Stomach (tissue), 9 donors: Measurements from ENCODE around the gene TRERF1. TPM values are rescaled to one million over a fixed set of nuclear protein-coding genes. Genes with fewer than 3 reads are reported as not detected.

Experiments
- DNase-seq, 2 donors: peaks; one replicate each; pipeline versions ENCODE4 v3.0.0 to v3.0.0-alpha.2; 2013 to 2019
- H3K27ac ChIP-seq, 5 donors: fragments of 200-600 bp in 4 of 5; sonication (generic) in 4 of 5; one replicate each; pipeline ENCODE4 v1.5.1; 2013 to 2019; ENCODE audit warnings: mild to moderate bottlenecking in 1 of 5, moderate library complexity in 1 of 5
- H3K27me3 ChIP-seq, 3 donors: fragments of 200-600 bp; sonication (generic); one replicate each; pipeline ENCODE4 v1.5.1; 2017 to 2019; ENCODE audit warnings: mixed run types in 1 of 3
- H3K36me3 ChIP-seq, 4 donors: fragments of 200-600 bp; sonication (generic); 1 replicate in 3 of 4; 2 replicates in 1 of 4; pipeline ENCODE4 v1.5.1; 2016 to 2019
- H3K4me1 ChIP-seq, 4 donors: fragments of 200-600 bp; sonication (generic); one replicate each; pipeline ENCODE4 v1.5.1; 2016 to 2019
- H3K4me3 ChIP-seq, 4 donors: fragments of 200-600 bp; sonication (generic) in 3 of 4; one replicate each; pipeline ENCODE4 v1.5.1; 2016 to 2019; ENCODE audit warnings: mild to moderate bottlenecking in 1 of 4
- H3K9me3 ChIP-seq, 4 donors: fragments of 200-600 bp; sonication (generic); one replicate each; pipeline ENCODE4 v1.5.1; 2016 to 2019
- CTCF ChIP-seq, 7 experiments: fragments of 450-650 bp in 4 of 7; fragments of 200-600 bp in 3 of 7; sonication (generic) in 3 of 7; IDR thresholded peaks; one replicate each; pipeline ENCODE4 v1.5.1; 2016 to 2019; ENCODE audit warnings: antibody characterized with exemption in 7 of 7, control low read depth in 2 of 7, mild to moderate bottlenecking in 1 of 7
- EP300 ChIP-seq: sonication (generic); formaldehyde crosslinking; IDR thresholded peaks from one replicate; pipeline ENCODE4 v1.6.1; 2017; ENCODE audit warnings: antibody characterized with exemption
- POLR2A ChIP-seq, 4 donors: fragments of 450-650 bp; IDR thresholded peaks; one replicate each; pipeline ENCODE4 v1.6.1; 2016; ENCODE audit warnings: antibody characterized with exemption in 4 of 4, control low read depth in 2 of 4, mild to moderate bottlenecking in 1 of 4, moderate library complexity in 1 of 4
- POLR2AphosphoS5 ChIP-seq, 3 donors: sonication (generic); formaldehyde crosslinking; IDR thresholded peaks; one replicate each; pipeline ENCODE4 v1.6.1; 2016; ENCODE audit warnings: antibody characterized with exemption in 3 of 3
- WGBS, 5 donors: extraction: QIAGEN DNeasy Blood & Tissue Kit in 3 of 5; methylation state at CpG; one replicate each; pipeline versions ENCODE4 v1.1.5 to v1.1.7; 2013 to 2018; 5-methylcytosine and 5-hydroxymethylcytosine counted together
- intact Hi-C: fragments of 100-400 bp; cut with DNase I; formaldehyde crosslinking; loops from one replicate; pipeline ENCODE4 v1.15.1; 2023; ENCODE audit warnings: low total_unique reads
- polyA plus RNA-seq, 3 donors: library from polyadenylated mRNA; stranded (reverse); fragments of 200-250 nt; gene quantifications; one replicate each; pipeline ENCODE4 v1.2.3, GENCODE V29; 2013
- total RNA-seq, 5 donors: library from RNA; depleted of rRNA; stranded (reverse); fragments of >200 nt; gene quantifications; one replicate each; pipeline versions ENCODE4 v1.1.0 to v1.2.3, GENCODE V29; 2014 to 2016
- donor health status: healthy with polysubstance abuse.
- donor health status: Bipolar disorder and iron deficiency.
- donor health status: healthy.

TRERF1 gene
- total and polyA plus RNA-seq, 8 donors, result 2.1 to 8.1 (median 4.9) TPM

- Histone ChIP-seq H3K4me1 (peaks cover 36 to 52% (median 48%) of the 10 kb centered on the region in 4 donors), H3K27ac (peak overlapping the region; percentile 89 to 96 (median 92)), H3K4me3 (peak overlapping the region; percentile 85 to 96 (median 91)), H3K27me3 (no peaks in the 10 kb centered on the region), H3K36me3 (no peaks in the 10 kb centered on the region), H3K9me3 (no peaks in the 10 kb centered on the region)
- DNase-seq, result peak; percentile 85 to 97
- WGBS, 5 donors, result 0 to 1% (median 0%) methylated on average over 12 to 56 of the region's 57 CpGs
- no peak for TF ChIP-seq POLR2A (IDR thresholded peaks at IDR 0.05)
- TF ChIP-seq POLR2AphosphoS5 (IDR thresholded peaks at IDR 0.05), result peak; percentile 16 to 81 (median 68)
- intact Hi-C loops, result no loop called here
Measured at GRCh38 chr6:42453031-42453653, 1.4 kb upstream of the TRERF1 start.

- Histone ChIP-seq H3K27ac (peak overlapping the region; percentile 89 to 96 (median 92)), H3K9me3 (no peaks in the 10 kb centered on the region)
- intact Hi-C loops, result no loop called here
Measured at GRCh38 chr6:42452171-42453030, 675 bp upstream of the TRERF1 start.

GRCh38 chr6:42450477-42451332 is 1.0 kb downstream of the TRERF1 start:
- TF ChIP-seq POLR2AphosphoS5 (IDR thresholded peaks at IDR 0.05) (no peak), EP300 (no peak), CTCF (IDR thresholded peaks at IDR 0.05) (no peak), POLR2A (IDR thresholded peaks at IDR 0.05) (no peak)
- Histone ChIP-seq H3K27me3 (no peaks in the 10 kb centered on the region), H3K9me3 (no peaks in the 10 kb centered on the region), H3K4me3 (peak overlapping the region; percentile 85 to 96 (median 91)), H3K27ac (peak overlapping the region; percentile 67 to 96 (median 92)), H3K4me1 (peaks cover 36 to 61% (median 50%) of the 10 kb centered on the region in 4 donors), H3K36me3 (no peaks in the 10 kb centered on the region)
- intact Hi-C loops, result no loop called here
- DNase-seq, result peak in 1 of 2 donors; percentile 58
- 1 to 6% (median 4%) methylated on average over 21 to 22 of the region's 22 CpGs for WGBS, 5 donors

More at GRCh38 chr6:42452171-42453030, 675 bp upstream of the TRERF1 start:
- H3K4me1 ChIP-seq, result peaks cover 36 to 58% (median 50%) of the 10 kb centered on the region in 4 donors
- peak overlapping the region; percentile 85 to 96 (median 91) for H3K4me3 ChIP-seq
- TF ChIP-seq POLR2AphosphoS5 (IDR thresholded peaks at IDR 0.05) (peak in 2 of 3 donors; percentile 55 to 85), CTCF (IDR thresholded peaks at IDR 0.05) (no peak), EP300 (no peak), POLR2A (IDR thresholded peaks at IDR 0.05) (no peak)
- H3K27me3 ChIP-seq, result no peaks in the 10 kb centered on the region
- DNase-seq, result peak; percentile 77 to 92
- no peaks in the 10 kb centered on the region for H3K36me3 ChIP-seq
- WGBS, 5 donors, result 0 to 1% (median 1%) methylated on average over 23 to 76 of the region's 78 CpGs

GRCh38 chr6:42449917-42450476 is 1.7 kb downstream of the TRERF1 start:
- TF ChIP-seq EP300, result no peak
- TF ChIP-seq POLR2AphosphoS5 (IDR thresholded peaks at IDR 0.05), result no peak
- TF ChIP-seq CTCF (IDR thresholded peaks at IDR 0.05), result no peak
- TF ChIP-seq POLR2A (IDR thresholded peaks at IDR 0.05), result no peak
- H3K27ac ChIP-seq, result peak overlapping the region; percentile 67 to 96 (median 92)
- no peaks in the 10 kb centered on the region for H3K27me3 ChIP-seq
- peak overlapping the region; percentile 85 to 96 (median 91) for H3K4me3 ChIP-seq
- intact Hi-C loops, result no loop called here
- no peak for DNase-seq
- 7 to 31% (median 16%) methylated on average over 9 of the region's 9 CpGs for WGBS, 5 donors
- H3K9me3 ChIP-seq, result no peaks in the 10 kb centered on the region
- no peaks in the 10 kb centered on the region for H3K36me3 ChIP-seq
- H3K4me1 ChIP-seq, result peaks cover 36 to 59% (median 45%) of the 10 kb centered on the region in 4 donors
